Left lung (tissue), 10 donors: Measurements from ENCODE around the gene NLGN2. TPM values are rescaled to one million over a fixed set of nuclear protein-coding genes. Genes with fewer than 3 reads are reported as not detected.

Experiments
- ATAC-seq: fragments of 200-7000 bp; cut with Tn5 transposase; one replicate; pipeline ENCODE4 v1.9.1; 2020; ENCODE audit warnings: moderate library complexity
- DNase-seq, 4 donors: peaks; one replicate each; pipeline ENCODE4 v3.0.0-alpha.2; 2013 to 2020
- H3K27ac ChIP-seq, 2 donors: fragments of 200-600 bp; sonication (generic) in 1 of 2; one replicate each; pipeline versions ENCODE4 v1.5.0 to v1.8.0; 2020 to 2021
- H3K27me3 ChIP-seq, 2 donors: fragments of 200-600 bp; sonication (generic) in 1 of 2; one replicate each; pipeline versions ENCODE4 v1.5.0 to v1.8.0; 2020 to 2021
- H3K36me3 ChIP-seq, 2 donors: fragments of 200-600 bp; sonication (generic) in 1 of 2; one replicate each; pipeline versions ENCODE4 v1.5.0 to v1.8.0; 2020 to 2021
- H3K4me1 ChIP-seq, 2 donors: fragments of 200-600 bp; one replicate each; pipeline ENCODE4 v1.8.0; 2021
- H3K4me3 ChIP-seq, 2 donors: fragments of 200-600 bp; sonication (generic) in 1 of 2; one replicate each; pipeline versions ENCODE4 v1.5.0 to v1.8.0; 2020 to 2021; ENCODE audit warnings: mild to moderate bottlenecking in 1 of 2
- H3K9me3 ChIP-seq, 2 donors: fragments of 200-600 bp; sonication (generic) in 1 of 2; one replicate each; pipeline versions ENCODE4 v1.5.0 to v1.8.0; 2020 to 2021
- CTCF ChIP-seq, 2 donors: fragments of 200-600 bp; sonication (generic) in 1 of 2; IDR thresholded peaks; one replicate each; pipeline versions ENCODE4 v1.5.0 to v1.8.0; 2021; ENCODE audit warnings: antibody characterized with exemption in 2 of 2
- intact Hi-C, 2 donors: fragments of 100-400 bp; cut with DNase I; formaldehyde crosslinking; loops; one replicate each; pipeline versions ENCODE4 v1.11.2 to v1.14.2; 2022
- polyA plus RNA-seq, 6 donors: library from polyadenylated mRNA; unstranded; fragments of 120-200 nt; gene quantifications; one replicate each; pipeline ENCODE4 v1.2.1, GENCODE V29; 2013; ENCODE audit not compliant: insufficient read length in 6 of 6
- total RNA-seq, 2 donors: library from RNA; stranded (reverse); fragmentation: NEBNext Ultra II Directional; extraction: Animal tissue kit (Norgen Biotek cat#: 25700); gene quantifications; one replicate each; pipeline ENCODE4 v1.2.1, GENCODE V29; 2021
- donor health status: DM: no; HTN: yes; CAD: no.
- donor health status: DM: no; HTN: no; CAD: no.

NLGN2 gene
- total and polyA plus RNA-seq, 8 donors: 14.8 to 34.4 (median 29.0) TPM

DNA sequence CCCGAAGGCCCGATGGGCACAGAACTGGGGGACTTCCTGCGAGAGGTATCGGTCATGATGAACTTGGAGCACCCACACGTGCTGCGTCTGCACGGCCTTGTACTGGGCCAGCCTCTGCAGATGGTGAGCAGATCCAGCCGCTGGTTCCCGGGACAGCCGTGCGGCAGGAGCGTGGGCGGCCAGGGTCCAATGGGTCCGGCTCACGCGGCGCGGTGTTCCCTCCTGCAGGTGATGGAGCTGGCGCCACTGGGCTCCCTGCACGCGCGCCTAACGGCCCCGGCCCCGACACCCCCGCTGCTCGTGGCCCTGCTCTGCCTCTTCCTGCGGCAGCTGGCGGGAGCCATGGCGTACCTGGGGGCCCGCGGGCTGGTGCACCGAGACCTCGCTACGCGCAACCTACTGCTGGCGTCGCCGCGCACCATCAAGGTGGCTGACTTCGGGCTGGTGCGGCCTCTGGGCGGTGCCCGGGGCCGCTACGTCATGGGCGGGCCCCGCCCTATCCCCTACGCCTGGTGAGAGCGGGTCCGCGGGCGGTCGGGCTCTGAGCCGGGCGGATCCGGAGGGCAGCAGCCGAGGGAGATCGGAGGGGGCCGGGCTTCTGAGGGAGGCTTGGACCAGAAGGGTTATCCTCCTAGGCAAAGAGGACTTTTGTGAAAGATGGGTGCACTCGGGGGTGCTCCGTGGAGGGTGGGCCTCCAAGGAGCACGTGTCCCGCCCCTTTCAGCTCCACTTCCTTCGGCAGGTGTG, 23.7 kb upstream of the NLGN2 start:
- Histone ChIP-seq H3K36me3 (peaks cover 0 to 23% of the 10 kb centered on the region in 2 donors), H3K4me3 (peak overlapping the region; percentile 22 to 36), H3K4me1 (peaks cover 7 to 36% of the 10 kb centered on the region in 2 donors), H3K9me3 (no peaks in the 10 kb centered on the region), H3K27me3 (peaks cover 3 to 55% of the 10 kb centered on the region in 2 donors), H3K27ac (peak overlapping the region in 1 of 2 donors; percentile 41)
- intact Hi-C loops: no loop called here
- ATAC-seq: peak; percentile 34
- TF ChIP-seq CTCF (IDR thresholded peaks at IDR 0.05): no peak
- peak in 3 of 4 donors; percentile 42 to 86 (median 69) for DNase-seq

GRCh38 chr17:7384489-7385081, 23.1 kb upstream of the NLGN2 start:
- TF ChIP-seq CTCF (IDR thresholded peaks at IDR 0.05): no peak
- no peak for DNase-seq
- Histone ChIP-seq H3K27me3 (peaks cover 3 to 54% of the 10 kb centered on the region in 2 donors), H3K9me3 (no peaks in the 10 kb centered on the region), H3K4me3 (peak overlapping the region in 1 of 2 donors; percentile 36), H3K4me1 (peaks cover 7 to 36% of the 10 kb centered on the region in 2 donors), H3K36me3 (peaks cover 0 to 30% of the 10 kb centered on the region in 2 donors), H3K27ac (peak overlapping the region in 1 of 2 donors; percentile 41)
- intact Hi-C loops: no loop called here
- ATAC-seq: no peak

GRCh38 chr17:7388856-7389255, 18.8 kb upstream of the NLGN2 start:
- Histone ChIP-seq H3K27me3 (peaks cover 0 to 11% of the 10 kb centered on the region in 2 donors), H3K36me3 (peaks cover 0 to 53% of the 10 kb centered on the region in 2 donors), H3K4me1 (peaks cover 0 to 22% of the 10 kb centered on the region in 2 donors), H3K27ac (no peak overlapping the region), H3K9me3 (no peaks in the 10 kb centered on the region), H3K4me3 (no peak overlapping the region)
- intact Hi-C loops: no loop called here
- DNase-seq (peak in 1 of 4 donors; percentile 59), ATAC-seq (no peak)
- no peak for TF ChIP-seq CTCF (IDR thresholded peaks at IDR 0.05)

DNA sequence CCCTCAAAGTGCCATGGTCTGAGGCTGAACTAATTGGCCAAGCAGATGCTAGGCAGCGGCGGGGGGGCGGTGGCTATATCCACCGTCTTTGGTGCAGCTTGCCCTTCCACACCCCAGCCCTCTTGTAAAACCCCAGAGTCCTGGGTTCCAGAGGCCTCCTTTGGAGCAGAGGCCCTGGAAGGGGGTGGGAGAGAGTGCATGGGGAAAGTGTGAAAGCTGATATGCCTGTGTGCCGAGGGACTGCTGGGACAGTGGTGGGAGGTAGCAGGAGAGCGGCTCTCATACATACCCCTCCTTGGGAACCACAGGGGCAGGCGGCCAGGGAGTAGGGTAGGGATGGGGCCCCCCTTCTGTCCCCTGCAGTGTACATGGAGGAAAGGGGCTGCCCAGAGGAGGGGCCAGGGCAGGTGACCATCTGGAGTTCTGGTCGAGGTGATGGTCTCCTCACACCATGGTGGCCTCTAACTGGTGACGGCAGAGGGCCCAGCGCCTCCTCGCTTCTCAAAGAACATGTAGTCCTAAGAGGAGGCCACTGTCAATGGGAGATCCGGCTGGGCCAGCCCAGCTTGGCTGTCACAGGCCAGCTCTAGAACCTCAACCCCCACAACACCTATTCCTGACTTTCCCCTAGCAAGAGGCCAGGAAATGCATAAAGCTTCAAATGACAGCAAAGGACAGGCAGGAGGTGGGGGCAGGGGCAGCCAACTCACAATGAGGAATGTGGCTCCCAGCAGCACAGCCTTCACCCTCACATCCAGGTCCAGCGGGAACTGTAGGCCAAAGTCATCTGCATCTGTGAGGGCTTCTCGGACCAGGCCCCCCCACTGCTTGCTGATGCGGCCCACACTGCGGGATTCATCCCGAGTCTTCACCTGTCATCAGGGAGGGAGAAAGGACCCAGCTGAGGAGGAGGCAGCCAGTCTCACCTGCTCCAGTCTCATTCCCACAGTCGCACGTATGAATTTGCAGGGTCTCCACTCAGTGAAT, 17.4 kb upstream of the NLGN2 start:
- H3K4me1 ChIP-seq: peaks cover 0 to 18% of the 10 kb centered on the region in 2 donors
- no peak for ATAC-seq
- peaks cover 0 to 53% of the 10 kb centered on the region in 2 donors for H3K36me3 ChIP-seq
- intact Hi-C loops: no loop called here
- no peak overlapping the region for H3K4me3 ChIP-seq
- H3K9me3 ChIP-seq: no peaks in the 10 kb centered on the region
- H3K27me3 ChIP-seq: no peaks in the 10 kb centered on the region
- no peak for TF ChIP-seq CTCF (IDR thresholded peaks at IDR 0.05)
- DNase-seq: peak in 1 of 4 donors; percentile 58
- no peak overlapping the region for H3K27ac ChIP-seq
